ENCODE results near the gene NCAPD3. TPM values are rescaled to one million over a fixed set of nuclear protein-coding genes. Genes with fewer than 3 reads are reported as not detected.

The NCAPD3 gene
- total and polyA plus RNA-seq, 4 donors, result 4.4 to 23.5 (median 16.5) TPM

- H3K9me3 ChIP-seq (ENCODE audit: control insufficient read depth in 4 of 4, insufficient read depth in 3 of 4, low read length in 3 of 4), result no peaks in the 10 kb centered on the region
- H3K4me1 ChIP-seq (ENCODE audit: control insufficient read depth in 5 of 5, insufficient read depth in 5 of 5, low read length in 5 of 5), result no peaks in the 10 kb centered on the region
- H3K4me3 ChIP-seq, result no peak overlapping the region
- H3K36me3 ChIP-seq (ENCODE audit: control insufficient read depth in 4 of 4, insufficient read depth in 4 of 4, low read length in 4 of 4), result no peaks in the 10 kb centered on the region
- DNase-seq, result no peak
- 78 to 90% methylated on average over 5 of the region's 5 CpGs for WGBS, 2 donors
- H3K27me3 ChIP-seq (ENCODE audit: control insufficient read depth in 3 of 3, insufficient read depth in 3 of 3, low read length in 2 of 3), result no peaks in the 10 kb centered on the region
- ATAC-seq (ENCODE audit: insufficient read depth, low FRiP score), result no peak
- no peak overlapping the region for H3K9ac ChIP-seq (ENCODE audit: insufficient read depth in 1 of 2, low read length in 2 of 2)
- TF ChIP-seq, protein P1, sequence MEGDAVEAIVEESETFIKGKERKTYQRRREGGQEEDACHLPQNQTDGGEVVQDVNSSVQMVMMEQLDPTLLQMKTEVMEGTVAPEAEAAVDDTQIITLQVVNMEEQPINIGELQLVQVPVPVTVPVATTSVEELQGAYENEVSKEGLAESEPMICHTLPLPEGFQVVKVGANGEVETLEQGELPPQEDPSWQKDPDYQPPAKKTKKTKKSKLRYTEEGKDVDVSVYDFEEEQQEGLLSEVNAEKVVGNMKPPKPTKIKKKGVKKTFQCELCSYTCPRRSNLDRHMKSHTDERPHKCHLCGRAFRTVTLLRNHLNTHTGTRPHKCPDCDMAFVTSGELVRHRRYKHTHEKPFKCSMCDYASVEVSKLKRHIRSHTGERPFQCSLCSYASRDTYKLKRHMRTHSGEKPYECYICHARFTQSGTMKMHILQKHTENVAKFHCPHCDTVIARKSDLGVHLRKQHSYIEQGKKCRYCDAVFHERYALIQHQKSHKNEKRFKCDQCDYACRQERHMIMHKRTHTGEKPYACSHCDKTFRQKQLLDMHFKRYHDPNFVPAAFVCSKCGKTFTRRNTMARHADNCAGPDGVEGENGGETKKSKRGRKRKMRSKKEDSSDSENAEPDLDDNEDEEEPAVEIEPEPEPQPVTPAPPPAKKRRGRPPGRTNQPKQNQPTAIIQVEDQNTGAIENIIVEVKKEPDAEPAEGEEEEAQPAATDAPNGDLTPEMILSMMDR (IDR thresholded peaks at IDR 0.05; ENCODE audit: control extremely low read depth, extremely low read depth), result no peak
- H3K27ac ChIP-seq (ENCODE audit: low read depth in 1 of 2, low read length in 1 of 2), result no peak overlapping the region
These were observed 113.4 kb downstream of the NCAPD3 start for GRCh38 chr11:134110252-134110815.

Other genes starting within 250 kb of the NCAPD3 start
- 10 to 100 TPM; 33.5 to 72.2 TPM for gene JAM3, start 154.9 kb downstream of the NCAPD3 start, total RNA-seq
- gene JAM3, start 154.9 kb downstream of the NCAPD3 start, polyA plus RNA-seq, result 10 to 100 TPM; 10.3 to 13.6 TPM
- 10 to 100 TPM; 34.4 to 37.6 TPM for gene VPS26B, start 704 bp upstream of the NCAPD3 start, total RNA-seq
- 10 to 100 TPM; 17.1 to 20.3 TPM for gene VPS26B, start 704 bp upstream of the NCAPD3 start, polyA plus RNA-seq
- gene THYN1, start 29.4 kb upstream of the NCAPD3 start, total RNA-seq, result 10 to 100 TPM; 30.1 to 40.0 TPM
- 10 to 100 TPM; 31.5 to 67.4 TPM for gene THYN1, start 29.4 kb upstream of the NCAPD3 start, polyA plus RNA-seq
- 10 to 100 TPM; 34.9 to 36.3 TPM for gene ACAD8, start 29.6 kb upstream of the NCAPD3 start, total RNA-seq
- gene ACAD8, start 29.6 kb upstream of the NCAPD3 start, polyA plus RNA-seq, result 10 to 100 TPM; 24.7 to 25.1 TPM
- gene GLB1L3, start 52.4 kb upstream of the NCAPD3 start, total RNA-seq, result under 1 TPM in 1 of 2 donors, not detected in 1; 0.18 TPM
- gene GLB1L3, start 52.4 kb upstream of the NCAPD3 start, polyA plus RNA-seq, result under 1 TPM; 0.06 to 0.29 TPM
- gene GLB1L2, start 108.0 kb upstream of the NCAPD3 start, total RNA-seq, result 10 to 100 TPM in 1 of 2 donors, 1 to 10 TPM in 1; 7.3 to 13.6 TPM
- gene GLB1L2, start 108.0 kb upstream of the NCAPD3 start, polyA plus RNA-seq, result 10 to 100 TPM in 1 of 2 donors, 1 to 10 TPM in 1; 7.1 to 11.4 TPM
- under 1 TPM; 0.40 to 0.49 TPM for gene B3GAT1, start 188.3 kb upstream of the NCAPD3 start, total RNA-seq
- under 1 TPM; 0.03 to 0.14 TPM for gene B3GAT1, start 188.3 kb upstream of the NCAPD3 start, polyA plus RNA-seq

All from lung (tissue), 12 donors.